CD14-positive monocyte (primary cell): ENCODE results near the gene MYO1C. TPM values are rescaled to one million over a fixed set of nuclear protein-coding genes. Genes with fewer than 3 reads are reported as not detected.

Source experiments
- DNase-seq, 3 donors: peaks; one replicate each; pipeline ENCODE4 v3.0.0-alpha.2; 2011 to 2022
- H2AFZ ChIP-seq: 2 replicates; pipeline ENCODE4 v1.6.0; 2012; ENCODE audit warnings: mild to moderate bottlenecking, low read depth, low read length, inconsistent platforms; ENCODE audit not compliant: insufficient read depth, poor library complexity, severe bottlenecking
- H3K27ac ChIP-seq, 2 donors: 1 replicate in 1 of 2; 2 replicates in 1 of 2; pipeline ENCODE4 v1.5.1; 2012 to 2013; ENCODE audit warnings: low read length in 2 of 2, control low read depth in 1 of 2, inconsistent platforms in 1 of 2, low read depth in 1 of 2, mild to moderate bottlenecking in 1 of 2
- H3K27me3 ChIP-seq, 2 donors: one replicate each; pipeline versions ENCODE4 v1.6.0 to v1.6.1; 2011 to 2013; ENCODE audit warnings: low read length in 2 of 2; ENCODE audit not compliant: control insufficient read depth in 2 of 2, insufficient read depth in 2 of 2
- H3K36me3 ChIP-seq, 2 donors: replicated peaks in 1 of 2; 1 replicate in 1 of 2; 2 replicates in 1 of 2; pipeline versions ENCODE4 v1.5.1 to v1.6.1; 2012 to 2013; ENCODE audit warnings: low read length in 2 of 2, control low read depth in 1 of 2, inconsistent platforms in 1 of 2, mild to moderate bottlenecking in 1 of 2; ENCODE audit not compliant: insufficient read depth in 2 of 2, control insufficient read depth in 1 of 2
- H3K4me1 ChIP-seq, 2 donors: 1 replicate in 1 of 2; 2 replicates in 1 of 2; pipeline versions ENCODE4 v1.5.1 to v1.6.1; 2012 to 2013; ENCODE audit warnings: low read length in 2 of 2, control low read depth in 1 of 2, inconsistent platforms in 1 of 2, mild to moderate bottlenecking in 1 of 2, moderate library complexity in 1 of 2; ENCODE audit not compliant: insufficient read depth in 2 of 2, control insufficient read depth in 1 of 2
- H3K4me2 ChIP-seq: replicated peaks from 2 replicates; pipeline ENCODE3; 2012; ENCODE audit warnings: low read length, moderate library complexity, mild to moderate bottlenecking; ENCODE audit not compliant: poor library complexity, severe bottlenecking; ENCODE audit errors: extremely low read depth
- H3K4me3 ChIP-seq, 3 experiments: fragments of 200-600 bp in 1 of 3; sonication (generic) in 1 of 3; replicated peaks in 1 of 3; 1 replicate in 2 of 3; 2 replicates in 1 of 3; pipeline ENCODE4 v1.5.1; 2011 to 2013; ENCODE audit warnings: low read length in 3 of 3, mild to moderate bottlenecking in 3 of 3, control low read depth in 2 of 3, low read depth in 2 of 3, inconsistent platforms in 1 of 3, moderate library complexity in 1 of 3
- H3K79me2 ChIP-seq: 2 replicates; pipeline ENCODE4 v1.6.0; 2012; ENCODE audit warnings: mild to moderate bottlenecking, control low read depth, inconsistent platforms, low read length, moderate library complexity; ENCODE audit not compliant: insufficient read depth
- H3K9ac ChIP-seq: 2 replicates; pipeline ENCODE4 v1.6.0; 2017; ENCODE audit warnings: low read length, mild to moderate bottlenecking; ENCODE audit not compliant: insufficient read depth, poor library complexity, severe bottlenecking
- H3K9me3 ChIP-seq, 2 donors: replicated peaks in 1 of 2; 1 replicate in 1 of 2; 2 replicates in 1 of 2; pipeline versions ENCODE4 v1.5.1 to v1.6.1; 2012 to 2013; ENCODE audit warnings: low read length in 2 of 2, control low read depth in 1 of 2; ENCODE audit not compliant: control insufficient read depth in 1 of 2, insufficient read depth in 1 of 2
- H4K20me1 ChIP-seq: 2 replicates; pipeline ENCODE4 v1.6.0; 2012; ENCODE audit warnings: mild to moderate bottlenecking, low read length, control low read depth, moderate library complexity; ENCODE audit not compliant: insufficient read depth
- H3K27ac Mint-ChIP-seq, 7 donors: one replicate each; pipeline ENCODE4 v1.8.0; 2020; ENCODE audit warnings: mild to moderate bottlenecking in 7 of 7, mixed read lengths in 7 of 7, moderate library complexity in 6 of 7, inconsistent platforms in 2 of 7
- H3K27me3 Mint-ChIP-seq, 3 donors: one replicate each; pipeline ENCODE4 v1.8.0; 2021 to 2022; ENCODE audit warnings: low read depth in 3 of 3, mild to moderate bottlenecking in 3 of 3, mixed read lengths in 3 of 3, moderate library complexity in 3 of 3, inconsistent platforms in 1 of 3
- H3K36me3 Mint-ChIP-seq, 2 donors: one replicate each; pipeline ENCODE4 v1.8.0; 2020; ENCODE audit warnings: mixed read lengths in 2 of 2, inconsistent platforms in 1 of 2, mild to moderate bottlenecking in 1 of 2
- H3K4me1 Mint-ChIP-seq: one replicate; pipeline ENCODE4 v1.8.0; 2020; ENCODE audit warnings: mild to moderate bottlenecking, mixed read lengths
- H3K4me3 Mint-ChIP-seq, 2 donors: one replicate each; pipeline ENCODE4 v1.8.0; 2020; ENCODE audit warnings: mild to moderate bottlenecking in 2 of 2, mixed read lengths in 2 of 2, moderate library complexity in 1 of 2
- H3K9me3 Mint-ChIP-seq, 7 donors: one replicate each; pipeline ENCODE4 v1.8.0; 2020 to 2022; ENCODE audit warnings: mixed read lengths in 7 of 7, mild to moderate bottlenecking in 6 of 7, moderate library complexity in 6 of 7, inconsistent platforms in 2 of 7
- WGBS: methylation state at CpG from one replicate; pipeline ENCODE4 v1.1.5; 2013; ENCODE audit warnings: missing lambda C conversion rate; ENCODE audit not compliant: insufficient coverage; 5-methylcytosine and 5-hydroxymethylcytosine counted together
- intact Hi-C, 2 donors: fragments of 100-400 bp; cut with micrococcal nuclease; formaldehyde crosslinking; loops; one replicate each; pipeline versions ENCODE4 v1.15.0 to v1.15.1; 2023
- polyA plus RNA-seq, 3 donors: library from polyadenylated mRNA; depleted of rRNA in 1 of 3; unstranded in 2 of 3; stranded (reverse) in 1 of 3; fragments of 300-500 nt in 2 of 3; fragments of >200 nt in 1 of 3; fragmentation: Illumina TruSeq in 2 of 3; gene quantifications; 1 replicate in 2 of 3; 2 replicates in 1 of 3; pipeline ENCODE4 v1.2.3, GENCODE V29; 2012 to 2021
- TF ChIP-seq, protein P1 (sequence below): fragments of 200-600 bp; IDR thresholded peaks from one replicate; pipeline ENCODE4 v1.8.0; 2022; ENCODE audit warnings: antibody characterized with exemption, mild to moderate bottlenecking

MYO1C gene
- polyA plus RNA-seq, 3 donors, result 2.5 to 9.5 (median 3.1) TPM

DNA sequence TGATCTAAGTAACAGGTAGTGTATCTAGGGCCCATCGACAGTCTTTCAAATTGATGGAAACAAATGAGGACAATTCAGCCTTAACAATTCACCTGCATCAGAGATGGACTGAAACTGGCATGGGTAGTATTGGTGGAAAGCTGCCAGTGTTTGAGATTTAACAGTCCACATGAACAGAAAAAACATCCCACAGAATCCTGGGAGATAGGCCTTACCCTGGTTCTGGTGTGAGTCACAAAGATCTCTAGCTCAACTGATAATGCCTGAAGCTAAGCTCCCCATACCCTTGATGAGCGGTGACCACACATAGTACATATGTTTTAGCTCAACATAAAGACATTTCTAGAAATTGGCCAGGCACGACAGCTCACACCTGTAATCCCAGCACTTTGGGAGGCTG, 58.3 kb downstream of the MYO1C start:
- Mint-ChIP-seq H3K36me3 (peaks cover 47 to 88% of the 10 kb centered on the region in 2 donors), H3K27ac (no peak overlapping the region), H3K4me3 (no peak overlapping the region), H3K27me3 (peaks cover 0 to 2% (median 0%) of the 10 kb centered on the region in 3 donors), H3K4me1 (no peaks in the 10 kb centered on the region), H3K9me3 (no peaks in the 10 kb centered on the region)
- H3K27me3 ChIP-seq, result no peaks in the 10 kb centered on the region
- H3K9ac ChIP-seq, result no peak overlapping the region
- H3K4me2 ChIP-seq, result no peak overlapping the region
- H3K4me3 ChIP-seq, result no peak overlapping the region
- intact Hi-C loops, result no loop called here
- TF ChIP-seq, protein P1, sequence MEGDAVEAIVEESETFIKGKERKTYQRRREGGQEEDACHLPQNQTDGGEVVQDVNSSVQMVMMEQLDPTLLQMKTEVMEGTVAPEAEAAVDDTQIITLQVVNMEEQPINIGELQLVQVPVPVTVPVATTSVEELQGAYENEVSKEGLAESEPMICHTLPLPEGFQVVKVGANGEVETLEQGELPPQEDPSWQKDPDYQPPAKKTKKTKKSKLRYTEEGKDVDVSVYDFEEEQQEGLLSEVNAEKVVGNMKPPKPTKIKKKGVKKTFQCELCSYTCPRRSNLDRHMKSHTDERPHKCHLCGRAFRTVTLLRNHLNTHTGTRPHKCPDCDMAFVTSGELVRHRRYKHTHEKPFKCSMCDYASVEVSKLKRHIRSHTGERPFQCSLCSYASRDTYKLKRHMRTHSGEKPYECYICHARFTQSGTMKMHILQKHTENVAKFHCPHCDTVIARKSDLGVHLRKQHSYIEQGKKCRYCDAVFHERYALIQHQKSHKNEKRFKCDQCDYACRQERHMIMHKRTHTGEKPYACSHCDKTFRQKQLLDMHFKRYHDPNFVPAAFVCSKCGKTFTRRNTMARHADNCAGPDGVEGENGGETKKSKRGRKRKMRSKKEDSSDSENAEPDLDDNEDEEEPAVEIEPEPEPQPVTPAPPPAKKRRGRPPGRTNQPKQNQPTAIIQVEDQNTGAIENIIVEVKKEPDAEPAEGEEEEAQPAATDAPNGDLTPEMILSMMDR, result no peak
- H3K36me3 ChIP-seq, result peaks cover 49 to 88% of the 10 kb centered on the region in 2 donors
- H3K4me1 ChIP-seq, result no peaks in the 10 kb centered on the region
- no peak for DNase-seq
- no peak overlapping the region for H2AFZ ChIP-seq
- H4K20me1 ChIP-seq, result peaks cover 100% of the 10 kb centered on the region
- H3K27ac ChIP-seq, result no peak overlapping the region
- 100% methylated on average over 1 of the region's 3 CpGs for WGBS
- H3K79me2 ChIP-seq, result peaks cover 98% of the 10 kb centered on the region
- H3K9me3 ChIP-seq, result no peaks in the 10 kb centered on the region

DNA sequence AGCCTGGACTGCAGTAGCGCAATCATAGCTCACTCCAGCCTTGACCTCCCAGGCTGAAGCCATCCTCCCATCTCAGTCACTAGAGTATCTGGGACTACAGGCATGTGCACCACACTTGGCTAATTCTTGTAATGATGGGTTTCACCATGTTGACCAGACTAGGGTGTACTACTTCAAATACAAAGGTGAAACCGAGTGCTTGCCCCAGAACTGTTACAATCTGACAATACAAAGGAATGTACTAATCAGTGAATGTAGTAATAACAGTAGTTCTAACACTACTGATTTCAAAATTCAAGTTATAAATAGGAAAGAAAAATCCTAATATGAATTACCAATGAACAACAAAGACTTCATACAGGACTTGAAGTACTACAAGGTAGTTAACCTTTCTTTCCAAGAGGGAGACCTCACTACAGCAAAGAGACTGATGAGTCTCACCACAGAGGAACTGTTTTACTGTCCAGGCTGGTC, 60.8 kb downstream of the MYO1C start:
- WGBS, result no CpG with 5 or more reads among the region's 2 CpGs
- Histone ChIP-seq H3K4me2 (no peak overlapping the region), H3K9ac (no peak overlapping the region), H3K27ac (no peak overlapping the region), H2AFZ (no peak overlapping the region), H3K36me3 (peaks cover 43 to 86% of the 10 kb centered on the region in 2 donors), H3K4me1 (no peaks in the 10 kb centered on the region), H3K27me3 (no peaks in the 10 kb centered on the region), H3K79me2 (peaks cover 97% of the 10 kb centered on the region), H3K9me3 (no peaks in the 10 kb centered on the region), H3K4me3 (no peak overlapping the region), H4K20me1 (peaks cover 100% of the 10 kb centered on the region)
- no peak overlapping the region for H3K4me3 Mint-ChIP-seq
- DNase-seq, result no peak
- H3K9me3 Mint-ChIP-seq, result no peaks in the 10 kb centered on the region
- H3K27ac Mint-ChIP-seq, result peak overlapping the region in 3 of 7 donors; percentile 6 to 62 (median 50)
- intact Hi-C loops, result no loop called here
- H3K4me1 Mint-ChIP-seq, result no peaks in the 10 kb centered on the region
- peaks cover 0 to under 1% (median 0%) of the 10 kb centered on the region in 3 donors for H3K27me3 Mint-ChIP-seq
- TF ChIP-seq, protein P1, result no peak
- H3K36me3 Mint-ChIP-seq, result peaks cover 46 to 94% of the 10 kb centered on the region in 2 donors
